Hematopoietic multipotent progenitor cell treated with erythropoietin and hydrocortisone succinate and interleukin-3 and kit ligand, for 15 days (in vitro differentiated cells): ENCODE measurements around the gene AGBL4.

Experiments used
- DNase-seq: peaks from one replicate; pipeline ENCODE4 v3.0.0-alpha.2; 2015; ENCODE audit warnings: low spot score

Gene AGBL4

DNA sequence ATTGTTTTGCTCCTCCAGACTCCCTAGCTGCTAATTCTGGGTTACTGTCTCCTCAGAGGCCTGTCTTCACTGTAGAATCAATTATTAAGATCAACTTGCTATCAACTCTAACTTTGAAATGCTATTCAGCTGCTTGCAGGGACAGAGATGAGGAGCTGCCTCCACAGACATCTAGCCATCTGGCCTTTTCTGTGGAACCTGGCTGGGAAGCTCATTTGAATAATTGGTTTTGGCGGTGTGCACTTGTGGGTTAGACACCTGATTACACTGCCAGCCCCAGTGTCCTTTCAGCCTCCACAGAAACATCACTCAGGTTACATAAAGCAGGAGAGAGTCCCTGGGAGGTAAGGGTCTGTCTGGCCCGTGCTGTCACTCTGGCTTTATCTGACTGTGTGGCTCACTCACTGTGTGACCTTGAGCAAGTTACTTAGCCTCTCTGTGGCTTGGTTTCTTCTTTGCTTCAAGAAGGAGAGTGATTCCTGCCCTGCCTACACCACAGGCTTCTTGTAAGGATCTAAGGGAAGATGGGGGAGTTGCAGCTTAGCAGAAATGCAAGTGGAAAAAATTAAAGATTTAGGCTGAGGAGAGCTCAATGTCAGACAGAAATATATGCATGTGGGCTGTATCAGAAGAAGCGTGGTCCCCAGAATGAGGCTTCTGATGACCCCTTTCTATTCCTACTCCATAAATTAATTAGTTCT is 1378.7 kb downstream of the AGBL4 start:
- DNase-seq: no peak

DNA sequence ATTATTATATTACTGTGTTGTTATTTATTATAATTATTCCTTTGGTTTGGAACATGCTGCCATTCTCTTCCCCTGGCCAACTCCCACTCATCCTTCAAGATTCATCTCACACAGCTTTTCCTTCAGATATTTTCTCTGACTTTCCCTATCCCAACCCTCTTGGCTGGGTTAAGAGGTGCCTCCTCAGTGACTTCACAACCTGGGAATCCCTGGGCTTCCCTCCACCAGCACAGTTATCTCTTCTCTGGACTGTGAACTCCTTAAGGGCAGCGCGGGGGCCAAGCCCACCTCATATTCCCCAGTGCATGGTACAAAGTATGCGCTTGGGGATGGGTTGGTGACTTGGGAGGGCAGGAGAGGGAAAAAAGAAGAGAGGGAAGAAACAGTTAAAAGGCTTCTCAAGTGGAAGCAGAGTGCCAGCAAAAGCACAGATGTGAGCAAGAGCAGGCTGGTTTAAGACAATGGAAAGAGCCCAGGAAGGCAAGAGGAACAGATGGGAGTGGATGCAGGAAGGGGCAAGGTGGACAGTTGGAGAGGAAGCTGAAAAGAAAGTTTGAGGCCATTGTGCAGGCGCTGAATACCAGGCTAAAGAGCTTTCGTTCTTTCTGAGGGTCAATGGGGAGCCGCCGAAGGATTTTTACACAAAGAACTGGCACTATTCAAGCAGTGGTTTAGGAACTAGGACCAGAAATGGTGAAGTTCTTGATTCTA is 1379.4 kb downstream of the AGBL4 start:
- DNase-seq: no peak

DNA sequence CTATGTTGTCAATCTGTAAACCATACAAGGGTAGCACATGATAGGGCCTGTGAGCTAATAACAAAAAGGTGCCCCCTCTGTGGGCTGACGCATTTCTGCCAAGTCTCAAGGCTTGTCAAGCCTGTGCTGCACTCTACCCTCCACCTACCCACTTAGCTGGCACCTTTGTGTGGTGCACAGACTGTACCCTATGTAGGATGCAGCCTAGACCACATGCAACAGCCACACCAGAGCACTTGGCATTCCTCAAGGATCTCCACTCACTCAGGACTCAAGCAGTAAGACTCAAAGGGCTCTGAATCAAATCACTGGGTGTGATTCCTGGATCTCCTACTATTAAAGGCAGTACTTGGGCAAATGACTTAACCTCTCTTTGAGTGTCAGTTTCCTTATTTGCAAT is 1380.6 kb downstream of the AGBL4 start:
- no peak for DNase-seq

DNA sequence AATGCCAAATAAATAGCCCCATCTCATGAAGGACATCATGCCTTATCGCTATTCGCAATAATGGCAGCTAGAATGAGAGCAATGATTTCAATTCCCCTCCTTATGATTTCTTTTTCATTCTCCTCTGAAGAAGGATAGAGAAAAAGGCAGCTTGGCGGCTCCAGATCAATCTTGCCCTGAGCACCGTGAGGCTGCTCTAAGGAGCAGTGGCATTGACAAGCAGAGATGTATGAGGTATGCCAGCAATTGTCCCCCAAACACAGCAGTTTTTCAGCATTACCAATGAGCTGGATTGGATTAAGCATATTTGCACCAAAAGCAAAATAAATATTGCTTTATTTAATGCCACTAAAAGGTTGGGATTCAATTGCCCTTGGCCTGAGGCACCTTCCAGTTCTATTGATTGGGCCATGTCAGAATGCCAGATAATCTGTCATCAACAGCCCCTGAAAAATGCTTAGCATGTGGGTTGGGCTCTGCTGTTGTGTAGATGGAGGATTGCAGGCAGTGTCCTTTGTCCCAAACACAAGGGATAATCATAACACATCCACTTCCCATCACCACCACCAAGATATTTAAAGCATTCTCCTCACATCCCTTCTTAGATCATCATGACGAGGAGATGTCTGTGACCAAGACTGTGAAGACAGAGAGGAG is 1382.8 kb downstream of the AGBL4 start:
- DNase-seq: no peak

DNA sequence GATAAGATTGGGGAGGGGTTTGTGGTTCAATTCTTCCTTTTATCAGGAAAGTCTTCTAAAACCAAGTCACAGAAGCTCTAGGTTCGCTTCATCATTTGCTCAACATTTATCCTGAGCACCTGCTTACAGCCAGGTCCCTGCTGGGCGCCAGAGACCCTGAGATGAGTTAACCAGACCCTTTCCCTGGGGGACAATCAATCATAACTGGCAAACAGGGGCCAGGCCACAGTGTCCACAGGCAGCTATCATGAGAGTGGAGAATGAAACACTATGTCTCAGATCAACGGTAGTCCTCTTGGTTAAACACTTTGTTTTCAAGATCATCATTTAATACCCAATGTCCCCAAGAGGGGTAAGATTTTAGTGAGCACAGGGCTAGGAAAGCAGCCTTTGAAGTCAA is 1393.9 kb downstream of the AGBL4 start:
- DNase-seq: no peak

DNA sequence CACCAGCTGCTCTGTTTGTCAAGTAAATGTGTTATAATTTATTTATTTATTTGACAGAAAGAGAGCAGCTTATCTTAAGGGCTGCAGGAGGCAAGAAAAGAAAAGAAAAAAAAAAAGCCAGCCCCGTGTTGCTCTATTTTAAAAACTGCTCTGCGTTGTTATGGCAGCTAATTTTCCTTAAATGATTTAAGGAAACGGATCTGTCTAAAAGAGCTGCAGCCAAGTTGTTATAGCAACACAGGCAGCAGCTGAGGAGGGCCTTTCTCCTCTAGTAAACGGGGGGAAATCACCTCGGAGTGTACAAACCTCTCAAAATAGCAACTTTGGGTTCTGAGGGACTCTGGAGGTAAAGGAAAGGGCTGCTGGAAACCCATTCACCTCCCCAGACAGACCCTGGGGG is 1396.3 kb downstream of the AGBL4 start:
- DNase-seq: no peak

DNA sequence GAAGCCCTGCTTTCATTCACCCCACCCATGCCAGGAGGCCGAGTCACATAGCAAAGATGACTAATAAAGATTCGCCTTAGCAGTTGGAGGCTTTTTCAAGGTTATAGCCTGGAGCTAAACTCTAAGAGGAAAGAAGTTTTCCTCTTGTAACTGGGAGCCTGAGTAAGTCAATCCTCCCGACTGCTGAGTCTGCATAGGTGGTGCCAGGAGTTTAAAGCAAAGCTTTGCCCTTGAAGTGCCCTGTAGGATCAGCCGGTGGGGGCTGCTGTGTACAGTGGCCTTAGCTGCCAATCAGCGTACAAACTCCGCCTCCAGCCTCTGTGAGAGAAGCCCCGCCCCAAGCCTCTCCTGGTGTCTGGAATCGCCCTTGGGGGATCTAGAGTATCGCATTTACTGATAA is 1404.2 kb downstream of the AGBL4 start:
- DNase-seq: no peak

DNA sequence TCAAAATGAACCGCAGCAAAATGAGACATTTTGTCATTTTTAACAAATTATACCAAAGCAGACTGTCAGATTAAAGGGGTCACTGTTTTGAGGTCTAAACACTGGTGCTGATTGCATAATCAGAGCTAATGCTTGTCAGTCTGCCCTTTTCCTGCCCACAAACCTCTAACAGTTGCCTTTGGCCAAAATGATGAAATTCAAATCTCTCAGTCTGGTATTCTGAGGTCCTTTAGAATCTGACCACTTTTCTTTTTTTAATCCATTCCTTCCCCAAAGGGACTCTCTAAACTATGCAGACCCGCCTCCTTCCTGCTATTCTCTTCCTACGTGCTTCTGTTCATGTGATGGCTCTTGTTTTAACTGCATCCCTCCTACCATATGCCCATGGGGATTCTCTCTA is 1406.5 kb downstream of the AGBL4 start:
- no peak for DNase-seq

DNA sequence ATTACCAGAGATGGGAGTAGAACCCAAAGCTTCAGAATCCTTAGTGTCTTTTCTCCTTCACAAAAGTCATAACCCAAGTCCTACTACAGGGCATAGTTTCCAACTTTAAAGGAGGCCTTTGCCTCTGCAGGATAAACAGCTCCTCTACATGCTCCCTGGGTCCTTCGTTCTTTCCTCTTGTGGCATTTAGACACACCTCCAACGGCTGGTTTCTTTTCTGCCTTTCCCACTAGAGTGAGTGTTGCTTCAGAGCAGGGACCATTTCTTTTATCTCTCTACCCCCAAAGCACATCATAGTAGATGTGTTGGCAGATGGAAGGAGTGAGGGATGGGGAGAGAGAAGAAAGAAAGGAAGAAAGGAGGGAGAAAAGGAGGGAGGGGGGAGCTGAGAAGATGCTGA is 1407.0 kb downstream of the AGBL4 start:
- no peak for DNase-seq

DNA sequence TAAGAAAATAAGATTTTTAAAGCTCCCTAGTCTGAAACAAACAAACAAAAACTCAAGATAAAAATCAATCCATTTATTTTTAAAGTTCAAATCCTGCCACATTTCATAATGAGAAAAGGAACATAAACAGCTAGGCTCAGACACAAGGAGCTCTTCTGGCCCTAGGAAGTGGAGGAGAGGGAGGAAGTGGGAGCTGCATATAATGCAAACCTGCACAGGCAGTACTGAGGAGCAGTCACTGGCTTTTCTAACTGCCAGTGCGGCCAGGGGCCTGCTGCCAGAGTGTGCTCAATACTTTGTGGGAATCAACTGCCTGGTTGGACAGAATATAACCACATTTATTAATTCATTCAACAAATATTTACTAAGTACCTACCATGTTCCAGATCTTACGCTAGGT is 1411.9 kb downstream of the AGBL4 start:
- no peak for DNase-seq

DNA sequence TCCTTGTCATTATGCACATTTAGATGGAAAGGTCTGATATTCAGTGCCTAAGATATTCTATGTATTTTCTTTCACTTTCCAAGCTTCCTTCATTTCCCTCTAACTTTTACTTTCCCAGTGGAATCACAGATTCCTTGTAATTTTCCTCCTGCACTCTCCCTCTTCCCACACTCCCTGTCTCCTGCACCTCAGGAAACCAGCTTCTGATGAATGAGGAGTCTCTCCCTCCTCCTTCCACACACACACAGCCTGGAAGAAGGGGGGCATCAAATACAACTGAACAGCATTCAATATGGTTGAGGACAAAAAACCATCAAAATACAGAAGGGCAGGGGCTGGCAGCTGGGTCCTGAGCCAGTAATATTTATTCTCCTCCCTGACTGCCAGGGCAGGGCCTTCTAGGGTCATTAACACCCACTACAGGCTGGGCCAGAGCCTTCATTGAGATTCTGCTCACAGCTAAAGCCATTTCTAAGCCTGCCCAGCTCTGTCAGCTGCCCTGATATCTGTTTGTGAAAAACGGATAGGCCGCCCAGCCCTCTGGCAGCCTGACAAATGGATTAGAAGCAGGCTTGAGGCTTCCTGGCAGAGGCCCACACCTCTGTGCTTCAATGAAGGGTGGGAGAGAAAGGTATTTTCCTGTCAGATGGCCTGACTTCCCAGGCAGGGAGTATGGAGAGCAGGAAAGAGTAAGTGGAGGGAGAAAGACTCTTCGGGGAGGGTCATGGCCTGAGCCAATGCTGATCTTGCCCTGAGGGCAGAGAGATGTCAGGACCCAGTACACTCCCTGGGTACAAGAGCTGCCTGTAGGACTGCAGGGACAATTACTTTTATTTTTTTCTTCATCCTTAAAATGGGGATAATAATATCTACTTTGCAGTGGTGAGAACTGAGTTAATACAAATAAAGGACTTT is 1412.9 kb downstream of the AGBL4 start:
- DNase-seq: no peak

DNA sequence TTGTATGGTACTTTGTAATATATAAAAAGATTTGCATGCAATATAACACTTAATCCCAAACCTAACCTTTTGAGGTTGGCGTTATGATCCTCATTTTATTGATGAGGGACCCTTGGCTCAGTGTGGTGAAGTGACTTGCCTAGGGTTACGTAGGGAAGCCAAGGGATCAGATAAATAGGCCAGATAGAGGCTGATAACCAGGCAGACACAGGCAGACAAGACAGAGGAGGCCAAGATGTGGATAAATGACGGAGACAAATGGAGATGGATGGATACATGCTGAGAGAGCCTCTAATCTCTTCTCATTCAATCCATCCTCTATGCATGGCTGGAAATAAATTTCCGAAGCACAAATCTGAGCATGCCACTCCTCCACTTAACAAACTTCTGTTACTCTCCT is 1414.9 kb downstream of the AGBL4 start:
- DNase-seq: no peak

DNA sequence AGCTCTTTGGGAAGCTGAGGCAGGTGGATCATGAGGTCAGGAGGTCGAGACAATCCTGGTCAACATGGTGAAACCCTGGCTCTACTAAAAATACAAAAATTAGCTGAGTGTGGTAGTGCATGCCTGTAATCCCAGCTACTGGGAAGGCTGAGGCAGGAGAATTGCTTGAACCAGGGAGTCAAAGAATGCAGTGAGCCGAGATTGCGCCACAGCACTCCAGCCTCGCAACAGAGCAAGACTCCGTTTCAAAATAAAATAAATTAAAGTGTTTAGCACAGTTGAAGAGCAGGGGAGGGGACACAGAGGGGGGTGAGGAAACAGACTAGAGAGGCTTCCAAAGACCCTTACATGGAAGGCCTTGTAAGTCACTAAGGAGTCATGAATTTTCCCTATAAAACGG is 1420.5 kb downstream of the AGBL4 start:
- DNase-seq: no peak

DNA sequence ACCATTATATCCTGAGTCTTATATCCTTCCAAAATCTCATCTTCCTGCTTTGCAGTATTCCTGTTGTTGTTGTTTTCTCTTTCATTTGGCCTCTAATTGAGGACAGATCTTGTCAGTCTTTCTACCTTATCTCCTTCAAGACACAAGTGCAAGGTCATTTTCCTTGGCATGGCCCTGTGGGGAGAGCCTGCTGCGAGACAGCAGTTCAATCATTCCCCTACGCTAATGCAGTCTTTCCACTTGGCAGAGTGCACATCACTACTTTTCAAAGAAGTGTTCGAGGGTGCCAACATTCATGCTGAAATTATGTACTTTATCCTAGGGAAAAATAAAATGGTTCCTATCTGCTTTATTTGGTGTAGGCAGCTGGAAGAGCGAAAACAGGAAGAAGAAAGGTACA is 1421.4 kb downstream of the AGBL4 start:
- no peak for DNase-seq

DNA sequence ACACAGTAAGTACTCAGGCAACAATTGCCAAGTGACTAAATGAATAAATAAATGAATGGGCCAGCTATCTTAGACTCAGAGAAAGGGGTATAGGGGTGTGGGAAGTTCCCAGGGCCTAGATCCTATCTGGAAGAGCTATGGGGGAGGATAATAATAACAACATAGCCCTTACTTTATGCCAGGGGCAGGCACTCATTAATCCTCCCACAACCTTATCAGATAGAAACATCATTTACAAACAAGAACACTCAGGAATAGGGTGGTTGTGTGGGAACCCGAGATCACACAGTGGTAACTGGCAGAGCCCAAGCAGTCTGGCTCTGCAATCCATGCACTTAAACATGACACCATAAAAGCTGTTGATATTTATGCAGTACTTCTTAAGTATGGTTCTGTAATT is 1423.6 kb downstream of the AGBL4 start:
- no peak for DNase-seq

DNA sequence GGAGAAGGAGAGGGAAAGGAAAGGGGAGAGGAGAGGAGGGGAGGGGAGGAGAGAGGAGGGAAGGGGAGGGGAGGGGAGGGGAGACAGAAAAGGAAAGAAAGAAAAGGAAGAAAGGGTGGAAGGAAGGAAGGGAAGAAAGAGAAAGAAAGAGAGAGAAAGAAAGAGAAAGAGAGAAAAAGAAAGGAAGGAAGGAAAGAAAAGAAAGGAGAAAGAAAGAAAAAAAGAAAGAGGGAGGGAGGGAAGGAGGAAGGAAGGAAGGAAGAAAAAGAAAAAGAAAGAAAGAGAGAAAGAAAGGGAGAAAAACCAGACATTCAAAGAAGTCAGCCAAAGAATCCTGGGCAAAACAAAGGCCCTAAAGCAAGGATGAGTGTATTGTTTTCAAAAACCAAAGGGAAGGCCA is 1426.1 kb downstream of the AGBL4 start:
- DNase-seq: no peak

DNA sequence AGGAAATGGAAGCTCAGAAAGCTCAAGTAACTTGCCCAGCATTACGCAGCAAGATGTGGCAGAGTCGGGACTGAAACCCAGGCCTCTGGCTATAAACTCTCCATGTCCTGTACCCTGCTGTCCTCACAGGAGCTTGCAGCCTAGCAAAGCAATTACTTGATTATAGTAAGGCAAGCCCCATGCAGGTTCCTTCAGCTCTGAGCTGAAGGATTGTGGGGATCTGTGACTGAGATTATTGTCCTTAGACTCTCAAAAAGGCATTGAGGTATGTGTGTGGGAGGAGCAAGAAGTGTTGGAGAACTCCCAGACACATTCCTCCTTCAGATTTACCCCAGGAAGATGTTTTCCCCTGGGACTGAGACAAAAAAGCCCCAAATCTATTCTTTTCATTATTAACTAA is 1427.7 kb downstream of the AGBL4 start:
- DNase-seq: no peak

DNA sequence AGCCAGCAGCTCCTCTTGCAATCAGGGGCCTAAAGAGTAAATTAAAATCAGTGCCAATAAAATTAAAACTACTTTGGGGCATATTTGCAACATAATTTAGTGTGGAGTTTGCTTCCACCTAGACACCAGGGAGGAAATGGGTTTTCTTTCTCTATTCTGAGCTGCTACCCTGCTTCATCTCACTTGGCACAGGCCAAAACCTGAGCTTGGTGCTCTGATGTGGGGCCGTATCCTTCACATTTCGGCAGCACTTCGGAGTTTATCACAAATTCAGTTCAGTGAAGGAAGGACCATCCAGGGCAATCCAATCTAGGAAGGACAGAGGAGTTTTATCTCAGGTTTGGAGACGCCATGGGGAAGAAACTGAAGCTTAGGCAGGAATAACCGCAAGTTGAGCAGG is 1428.1 kb downstream of the AGBL4 start:
- no peak for DNase-seq

DNA sequence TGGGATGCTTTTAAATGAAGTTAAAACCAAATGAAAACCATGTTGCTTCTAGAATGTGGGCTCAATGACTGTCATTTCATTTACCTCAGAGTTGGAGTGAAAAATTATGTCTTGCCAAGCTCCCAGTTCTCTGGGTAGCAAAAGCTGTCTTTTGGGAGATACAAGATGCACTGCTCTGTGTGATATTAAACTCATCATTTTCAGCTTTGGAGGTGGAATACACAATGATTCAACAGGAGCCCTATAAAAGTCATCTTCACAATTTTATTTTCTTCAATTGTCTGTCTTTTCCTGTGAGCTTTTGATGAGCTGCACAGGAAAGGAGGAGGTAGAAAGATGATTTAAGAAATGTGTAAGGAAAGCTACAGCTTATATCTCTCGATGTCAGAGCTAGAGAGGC is 1431.4 kb downstream of the AGBL4 start:
- no peak for DNase-seq

DNA sequence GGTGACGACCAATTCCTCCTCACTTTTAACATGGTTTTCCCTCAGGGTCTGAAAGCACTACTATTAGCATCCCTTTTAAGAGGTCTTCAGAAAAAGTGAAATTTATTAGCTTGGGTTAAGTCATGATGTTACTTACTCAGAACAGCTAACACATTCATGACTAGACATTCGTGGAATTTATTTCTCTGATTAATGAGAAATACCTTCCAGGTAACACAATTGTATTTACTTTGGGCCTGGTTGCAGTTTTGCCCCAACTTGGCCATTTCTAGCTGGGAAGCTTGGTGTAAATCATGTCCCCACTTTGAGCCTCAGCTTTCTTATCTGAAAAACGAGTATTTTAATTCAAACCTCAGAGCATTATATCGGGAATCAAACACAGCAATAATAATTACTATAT is 1432.6 kb downstream of the AGBL4 start:
- DNase-seq: no peak

DNA sequence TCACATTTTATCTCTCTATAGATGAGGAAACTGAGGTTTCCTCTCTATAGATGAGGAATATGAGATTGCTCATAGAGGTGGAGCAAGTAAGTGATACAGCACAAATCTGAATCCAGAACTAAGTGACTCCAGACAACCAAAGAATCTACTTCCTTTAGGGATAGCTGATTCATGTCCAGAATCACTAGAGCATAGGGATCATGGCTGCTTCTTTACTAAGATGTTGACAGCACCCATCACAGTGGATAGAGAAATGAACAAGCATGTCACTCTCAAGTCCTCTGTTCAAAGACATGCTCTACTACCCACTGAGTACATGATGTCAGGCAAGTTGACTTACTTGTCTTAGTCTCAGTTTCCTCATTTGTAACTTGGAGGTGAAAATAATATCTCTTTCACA is 1435.7 kb downstream of the AGBL4 start:
- DNase-seq: no peak

DNA sequence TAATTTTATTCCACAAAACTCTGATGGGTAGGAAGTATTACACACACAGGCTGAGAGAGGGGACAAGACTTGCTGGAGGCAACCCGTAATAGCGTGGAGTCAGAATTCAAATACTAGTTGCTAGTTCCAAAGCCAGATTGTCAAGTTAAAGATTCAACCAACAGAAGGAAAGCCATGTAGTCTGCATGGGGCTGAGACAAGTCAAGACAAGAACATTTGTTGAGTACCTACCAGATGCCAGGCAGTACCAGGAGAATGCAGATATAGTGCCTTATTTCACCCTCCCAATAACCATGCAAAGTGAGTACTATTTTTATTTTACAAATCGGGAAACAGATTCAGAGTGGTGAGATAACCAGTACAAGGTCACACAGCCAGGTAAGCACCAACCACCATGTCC is 1441.3 kb downstream of the AGBL4 start:
- DNase-seq: no peak

DNA sequence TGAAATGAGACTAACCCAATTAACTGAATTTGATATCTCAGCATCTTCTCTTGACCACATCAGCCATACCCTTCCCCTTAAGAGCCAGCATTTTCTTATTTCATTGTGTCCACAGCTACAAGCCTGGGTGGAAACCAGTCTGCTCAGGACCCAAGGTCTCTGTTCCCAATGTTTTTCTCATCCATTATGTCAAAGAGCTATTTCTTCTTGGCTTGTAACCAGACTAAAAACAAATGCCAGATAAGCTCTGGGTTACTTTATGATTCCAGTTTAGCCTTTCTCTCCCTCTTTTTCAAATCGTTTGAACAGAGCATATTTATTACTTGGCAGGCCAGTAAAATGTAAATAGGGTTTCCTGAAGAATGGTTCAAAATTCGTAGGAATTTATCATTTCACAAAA is 1442.5 kb downstream of the AGBL4 start:
- DNase-seq: no peak
